Fibroblast of upper back skin (primary cell): Measurements from ENCODE around the gene KLHL24.
"Not testable (repeated sequence)": the region's sequence is repeated elsewhere in the genome, so short reads cannot be mapped to it uniquely, and the experiment has no call there.

Experiments
- DNase-seq: peaks from one replicate; pipeline ENCODE4 v3.0.0-alpha.2; 2013

KLHL24 gene

DNA sequence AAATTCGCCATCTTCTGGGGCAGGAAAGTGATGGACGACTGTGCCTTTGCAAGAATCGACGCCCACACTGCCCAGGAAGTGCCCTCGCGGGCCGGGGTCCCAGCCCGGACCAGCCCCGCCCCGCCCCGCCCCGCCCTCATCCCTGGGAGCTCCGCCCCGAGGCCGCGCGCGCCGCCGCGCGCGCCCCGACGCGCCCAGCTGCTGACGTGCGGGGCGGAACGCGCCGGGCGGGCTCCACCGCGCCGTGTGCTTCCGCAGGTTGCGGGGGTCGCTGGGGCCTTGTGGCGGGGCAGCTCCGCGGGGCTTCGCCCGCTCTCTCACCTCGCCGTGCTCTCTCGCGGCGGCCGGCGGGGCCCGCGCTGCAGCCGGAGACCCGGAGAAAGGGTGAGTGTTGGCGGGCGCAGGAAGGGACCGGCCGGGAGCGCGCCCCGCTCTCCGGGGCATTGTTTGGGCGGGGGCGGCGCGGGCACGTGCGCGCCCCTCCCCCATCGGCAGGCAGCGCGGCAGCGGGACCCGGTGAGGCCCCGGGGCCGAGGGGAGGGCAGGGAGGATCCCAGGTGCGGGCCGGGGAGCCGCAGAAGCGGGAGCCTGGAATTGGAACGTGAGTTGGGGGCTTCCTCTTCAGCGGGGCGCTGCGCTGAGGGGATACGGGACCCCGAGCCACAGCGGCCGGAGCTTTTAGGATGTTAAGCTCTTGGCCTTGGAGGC is 62.3 kb downstream of the KLHL24 start, which contains the start of gene YEATS2:
YEATS2 (plus strand) TSS at position 188 of the 708 bp plus-strand sequence. CDS start 17,366 bp downstream, outside the sequence.
- DNase-seq, result peak; percentile 65

DNA sequence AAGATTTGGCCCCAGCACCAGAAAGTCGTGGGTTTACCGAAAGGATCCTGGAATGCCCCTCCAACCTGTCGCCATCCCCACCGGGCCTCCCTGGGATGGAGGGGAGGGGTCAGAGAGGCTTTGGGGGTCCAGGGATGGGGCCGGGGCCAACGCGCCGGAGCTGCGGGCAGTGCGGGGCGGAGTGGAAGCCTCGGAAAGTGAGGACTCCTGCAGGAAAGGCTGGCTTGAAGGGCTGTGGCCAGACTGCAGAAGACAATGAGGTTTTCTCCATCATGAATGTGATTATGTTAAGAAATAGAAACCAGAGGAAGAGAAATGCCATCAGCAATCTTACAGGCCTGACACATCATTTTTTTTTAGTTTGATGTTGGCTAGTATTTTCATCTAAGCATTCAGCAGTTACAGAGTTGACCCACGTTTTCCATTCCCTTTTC is 62.9 kb downstream of the KLHL24 start:
- peak; percentile 32 for DNase-seq

DNA sequence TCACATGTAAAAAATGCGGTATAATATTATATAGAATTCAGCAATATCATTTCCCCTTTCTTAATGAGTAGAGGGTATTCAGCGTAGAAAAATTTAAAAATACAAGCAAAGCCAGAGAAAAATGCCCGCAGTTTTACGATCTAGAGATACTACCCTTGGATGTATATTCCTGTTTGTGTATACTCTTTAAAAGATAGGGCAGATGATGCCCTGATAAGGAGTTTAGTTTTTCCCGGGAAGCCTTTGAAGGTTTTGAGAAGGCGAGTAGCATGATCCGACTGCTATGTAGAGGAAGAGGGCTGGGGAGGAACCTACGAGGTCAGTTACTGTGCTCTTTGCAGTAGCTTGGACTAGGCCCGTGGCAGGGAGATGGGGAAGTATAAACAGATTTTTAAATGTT is 63.3 kb downstream of the KLHL24 start:
- DNase-seq, result peak; percentile 19

DNA sequence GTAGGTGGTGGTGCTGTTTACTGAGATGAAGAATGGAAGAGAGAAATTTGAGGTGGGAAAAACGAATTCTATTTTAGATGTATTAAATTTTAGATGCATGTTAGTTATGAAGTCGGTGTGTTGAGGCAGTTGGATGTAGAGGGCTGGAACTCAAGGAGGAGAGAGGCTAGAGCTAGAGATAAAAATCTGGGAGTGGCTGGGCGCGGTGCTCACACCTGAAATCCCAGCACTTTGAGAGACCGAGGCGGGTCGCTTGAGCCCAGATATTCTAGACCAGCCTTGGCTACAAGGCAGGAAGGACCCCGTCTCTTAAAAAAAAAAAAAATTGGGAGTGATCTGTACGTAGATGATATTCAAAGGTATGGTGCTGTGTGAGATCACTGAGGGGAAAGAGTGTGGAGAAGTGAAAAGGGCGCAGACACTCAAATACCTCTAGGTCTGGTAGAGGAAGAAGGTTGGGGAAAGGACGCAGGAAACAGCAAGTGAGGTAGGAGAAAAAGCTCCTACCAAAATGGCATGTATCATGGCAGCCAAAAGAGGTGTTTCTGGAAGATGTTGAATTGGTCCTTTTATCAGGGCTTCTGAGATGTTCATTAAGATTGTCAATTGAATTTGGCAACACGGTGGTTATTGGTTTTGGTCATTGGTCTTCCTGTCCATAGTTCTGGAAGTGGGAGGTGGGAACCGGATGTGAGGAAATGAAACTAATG is 64.0 kb downstream of the KLHL24 start:
- DNase-seq, result no peak

DNA sequence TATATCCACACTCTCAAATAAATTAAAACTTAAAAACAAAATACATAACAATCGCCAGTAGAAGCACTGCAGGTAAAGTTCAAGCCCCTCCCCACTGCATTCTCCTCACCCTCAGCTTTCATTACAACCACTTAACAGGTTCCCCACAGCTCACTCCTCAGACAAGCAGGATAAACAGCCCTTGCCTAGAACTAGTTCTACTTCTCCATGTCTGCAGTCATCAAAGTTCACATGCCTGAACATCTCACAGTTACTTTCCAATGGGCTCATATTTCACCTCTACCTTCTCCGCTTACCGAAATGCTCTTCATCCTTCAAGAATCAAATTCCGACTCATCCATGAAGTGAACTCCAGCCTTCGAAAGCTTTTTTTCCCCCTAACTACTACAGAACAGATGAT is 66.3 kb downstream of the KLHL24 start:
- no peak for DNase-seq

DNA sequence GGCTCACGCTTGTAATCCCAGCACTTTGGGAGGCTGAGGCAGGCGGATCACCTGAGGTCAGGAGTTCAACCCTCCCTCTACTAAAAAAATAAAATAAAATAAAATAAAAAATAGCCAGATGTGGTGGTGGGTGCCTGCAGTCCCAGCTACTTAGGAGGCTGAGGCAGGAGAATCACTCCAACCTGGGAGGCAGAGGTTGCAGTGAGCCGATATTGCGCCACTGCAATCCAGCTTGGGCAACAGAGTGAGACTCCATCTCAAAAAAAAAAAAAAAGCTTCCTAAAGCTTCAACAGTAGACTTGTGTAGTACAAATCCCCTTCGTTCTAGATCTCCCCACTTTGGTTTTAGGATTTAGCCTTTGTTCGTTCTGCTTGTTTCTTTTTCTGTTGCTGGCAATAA is 68.5 kb downstream of the KLHL24 start:
- DNase-seq, result not testable (repeated sequence)

DNA sequence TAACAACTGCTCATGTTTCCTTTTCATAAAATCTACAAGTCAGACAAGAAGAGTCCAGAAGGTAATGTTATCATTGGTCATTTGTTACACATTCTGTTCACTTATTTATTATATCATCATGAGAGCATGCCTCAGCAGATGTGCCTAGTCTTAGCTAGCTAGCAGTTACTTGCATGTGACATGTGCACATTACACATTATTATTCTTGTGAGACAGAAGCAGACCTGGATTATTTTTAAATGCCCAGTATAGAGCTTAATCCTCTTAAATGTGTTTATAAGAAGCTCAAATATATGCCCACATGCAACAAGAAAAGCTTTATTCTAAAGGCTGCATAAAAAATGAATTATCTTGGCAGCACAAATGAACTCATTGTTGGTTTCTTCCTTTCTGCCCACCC is 74.8 kb downstream of the KLHL24 start:
- DNase-seq, result no peak

DNA sequence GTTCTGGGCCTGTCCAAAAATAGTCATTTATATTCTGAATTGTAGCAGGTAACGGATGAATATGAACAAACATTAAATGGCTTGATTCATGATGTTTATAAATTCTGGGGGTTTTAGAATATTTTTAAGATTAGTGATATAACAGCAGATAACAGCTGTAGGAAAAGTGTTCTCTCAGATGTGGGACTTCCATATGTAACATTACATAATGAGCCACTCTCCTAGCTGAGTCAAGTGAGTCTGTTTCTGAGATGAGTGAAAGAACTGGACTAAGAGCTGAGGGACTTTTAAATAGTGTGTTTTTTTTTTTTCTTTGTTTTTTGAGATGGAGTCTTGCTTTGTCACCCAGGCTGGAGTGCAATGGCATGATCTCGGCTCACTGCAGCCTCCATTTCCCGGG is 76.1 kb downstream of the KLHL24 start:
- no peak for DNase-seq

DNA sequence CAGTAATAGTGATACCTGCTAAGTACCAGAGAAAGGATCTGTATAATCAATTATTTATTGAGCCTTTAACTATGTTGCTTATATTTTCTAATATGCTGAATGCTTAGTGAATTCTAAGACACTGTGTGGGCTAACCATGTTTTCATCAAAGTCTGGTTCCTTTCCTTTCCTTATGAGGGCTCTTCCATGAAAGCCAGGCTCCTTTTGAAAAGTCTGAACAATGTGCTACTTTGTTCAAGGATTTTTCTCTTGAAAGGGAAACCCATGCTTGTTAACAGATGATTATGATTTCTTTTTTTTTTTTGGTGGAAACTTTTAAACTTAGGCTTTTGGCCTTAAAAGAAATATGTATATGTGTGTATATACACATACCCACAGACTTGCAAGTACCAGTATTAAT is 79.2 kb downstream of the KLHL24 start:
- no peak for DNase-seq

DNA sequence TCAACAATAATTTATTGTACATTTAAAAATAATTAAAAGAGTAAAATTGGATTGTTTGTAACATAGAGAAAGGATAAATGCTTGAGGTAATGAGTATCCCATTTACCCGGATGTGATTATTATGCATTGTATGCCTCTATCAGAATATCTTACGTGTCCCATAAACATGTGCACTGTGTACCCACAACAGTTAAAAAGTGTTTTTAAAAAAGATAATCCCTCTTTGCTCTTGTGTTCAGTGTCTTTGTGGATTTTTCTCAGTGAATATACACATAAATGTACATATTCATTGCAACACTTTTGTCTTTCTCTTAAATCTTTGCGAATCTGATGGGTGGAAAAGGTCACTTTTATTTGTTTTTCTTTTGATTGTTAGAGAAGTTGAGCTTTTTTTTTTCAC is 82.6 kb downstream of the KLHL24 start:
- no peak for DNase-seq

DNA sequence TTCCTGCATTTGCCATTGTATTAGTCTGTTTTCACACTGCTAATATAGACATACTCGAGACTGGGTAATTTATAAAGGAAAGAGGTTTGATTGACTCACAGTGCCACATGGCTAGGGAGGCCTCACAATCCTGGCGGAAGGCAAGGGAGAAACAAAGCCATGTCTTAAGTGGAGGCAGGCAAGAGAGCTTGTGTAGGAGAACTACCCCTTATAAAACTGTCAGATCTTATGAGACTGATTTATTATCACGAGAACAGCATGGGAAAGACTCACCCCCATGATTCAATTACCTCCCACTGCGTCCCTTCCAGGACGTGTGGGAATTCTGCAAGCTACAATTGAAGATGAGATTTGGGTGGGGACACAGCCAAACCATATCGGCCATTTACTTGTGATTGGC is 90.0 kb downstream of the KLHL24 start:
- DNase-seq, result no peak

DNA sequence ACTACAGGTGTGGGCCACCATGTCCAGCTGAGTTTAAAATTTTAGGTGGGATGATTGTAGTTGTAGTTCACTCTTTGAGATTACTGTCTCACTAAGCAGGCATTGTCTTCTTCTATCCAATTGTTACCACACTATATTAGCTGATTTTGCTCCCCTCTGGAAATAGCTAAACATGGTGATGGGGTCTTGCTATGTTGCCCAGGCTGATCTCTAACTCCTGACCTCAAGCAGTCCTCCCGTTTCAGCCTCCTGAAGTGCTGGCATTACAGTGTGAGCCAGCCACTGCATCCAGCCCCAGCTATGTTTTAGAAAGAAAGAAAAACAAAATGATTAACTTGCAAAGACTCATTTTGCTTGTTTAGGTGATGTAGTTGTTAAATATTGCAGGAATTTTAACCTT is 92.8 kb downstream of the KLHL24 start:
- no peak for DNase-seq

DNA sequence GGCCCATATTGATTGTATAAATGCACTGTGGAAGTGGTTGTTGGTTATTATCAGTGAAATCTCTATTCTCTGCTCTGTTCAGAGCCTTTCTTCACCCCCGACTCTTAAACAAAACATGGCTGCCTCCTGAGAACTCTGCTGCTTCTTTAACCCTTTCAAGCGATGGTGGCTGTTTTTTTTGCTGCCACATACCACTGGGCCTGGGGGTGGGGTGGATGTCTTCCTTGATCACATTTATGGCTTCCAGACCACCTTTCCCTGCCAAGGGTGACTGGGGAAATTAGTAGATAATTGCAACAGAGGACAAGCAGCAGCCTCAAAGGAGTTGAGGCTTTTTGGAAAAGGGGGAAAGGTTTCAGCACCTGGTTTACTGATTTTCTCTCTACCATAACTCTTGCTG is 94.9 kb downstream of the KLHL24 start:
- no peak for DNase-seq

DNA sequence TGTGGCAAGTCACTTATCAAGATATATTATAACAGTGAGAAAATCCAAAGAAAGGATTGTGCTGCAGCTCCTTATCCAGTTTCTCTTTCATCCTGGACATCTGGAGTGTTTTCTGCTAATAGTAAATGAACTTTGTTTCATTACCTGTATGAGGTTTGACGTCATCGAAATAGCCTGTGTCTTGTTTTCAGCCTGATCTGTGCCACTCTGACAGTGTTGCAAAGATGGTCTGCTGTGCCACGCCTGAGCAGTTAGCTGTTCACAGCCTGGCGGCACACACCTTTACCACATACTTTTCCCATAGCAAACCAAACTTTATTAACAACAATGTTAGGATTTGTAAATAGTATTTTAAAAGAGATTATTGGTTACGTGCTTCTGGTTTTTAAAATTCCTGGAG is 96.2 kb downstream of the KLHL24 start:
- DNase-seq, result no peak

DNA sequence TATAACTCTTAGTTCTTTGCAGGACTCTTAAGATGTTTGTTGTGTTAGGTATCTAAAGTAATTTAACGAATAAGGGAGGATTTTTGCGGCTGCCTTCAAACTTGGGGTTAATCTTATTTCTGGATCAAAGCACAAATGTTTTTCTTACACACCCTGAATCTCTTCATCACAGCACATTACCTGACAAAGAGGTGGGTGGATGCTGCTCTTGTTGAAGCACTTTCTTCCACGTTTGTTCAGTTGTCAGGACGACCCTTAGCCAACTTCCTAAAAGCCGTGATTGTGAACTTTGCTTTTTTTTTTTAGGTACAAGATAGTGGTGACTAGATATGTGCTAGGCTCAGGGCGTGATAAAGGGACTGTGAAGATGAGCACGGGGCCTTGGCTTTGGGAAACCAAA is 98.1 kb downstream of the KLHL24 start:
- DNase-seq, result no peak
